Stomach smooth muscle (tissue), 2 donors: Measurements from ENCODE around the gene APBA3.

Experiments used
- H3K27ac ChIP-seq: one replicate; pipeline ENCODE4 v1.7.0; 2013; ENCODE audit warnings: mild to moderate bottlenecking, low read length, inconsistent platforms
- H3K27me3 ChIP-seq, 2 donors: one replicate each; pipeline ENCODE4 v1.7.0; 2013; ENCODE audit warnings: low read length in 2 of 2; ENCODE audit not compliant: insufficient read depth in 2 of 2, control insufficient read depth in 1 of 2
- H3K36me3 ChIP-seq, 2 donors: one replicate each; pipeline ENCODE4 v1.7.0; 2013; ENCODE audit warnings: low read length in 2 of 2; ENCODE audit not compliant: control insufficient read depth in 2 of 2, insufficient read depth in 2 of 2
- H3K4me1 ChIP-seq: one replicate; pipeline ENCODE4 v1.7.0; 2013; ENCODE audit warnings: low read length; ENCODE audit not compliant: control insufficient read depth, insufficient read depth
- H3K4me3 ChIP-seq, 2 donors: one replicate each; pipeline ENCODE4 v1.7.0; 2013; ENCODE audit warnings: low read length in 2 of 2
- H3K9ac ChIP-seq, 2 donors: one replicate each; pipeline ENCODE4 v1.7.0; 2013; ENCODE audit warnings: low read length in 2 of 2, mild to moderate bottlenecking in 1 of 2
- H3K9me3 ChIP-seq, 2 donors: one replicate each; pipeline ENCODE4 v1.7.0; 2013; ENCODE audit warnings: low read length in 2 of 2; ENCODE audit not compliant: control insufficient read depth in 2 of 2
- donor health status: healthy.
- donor health status: Pancreatic carcinoma.

The APBA3 gene

DNA sequence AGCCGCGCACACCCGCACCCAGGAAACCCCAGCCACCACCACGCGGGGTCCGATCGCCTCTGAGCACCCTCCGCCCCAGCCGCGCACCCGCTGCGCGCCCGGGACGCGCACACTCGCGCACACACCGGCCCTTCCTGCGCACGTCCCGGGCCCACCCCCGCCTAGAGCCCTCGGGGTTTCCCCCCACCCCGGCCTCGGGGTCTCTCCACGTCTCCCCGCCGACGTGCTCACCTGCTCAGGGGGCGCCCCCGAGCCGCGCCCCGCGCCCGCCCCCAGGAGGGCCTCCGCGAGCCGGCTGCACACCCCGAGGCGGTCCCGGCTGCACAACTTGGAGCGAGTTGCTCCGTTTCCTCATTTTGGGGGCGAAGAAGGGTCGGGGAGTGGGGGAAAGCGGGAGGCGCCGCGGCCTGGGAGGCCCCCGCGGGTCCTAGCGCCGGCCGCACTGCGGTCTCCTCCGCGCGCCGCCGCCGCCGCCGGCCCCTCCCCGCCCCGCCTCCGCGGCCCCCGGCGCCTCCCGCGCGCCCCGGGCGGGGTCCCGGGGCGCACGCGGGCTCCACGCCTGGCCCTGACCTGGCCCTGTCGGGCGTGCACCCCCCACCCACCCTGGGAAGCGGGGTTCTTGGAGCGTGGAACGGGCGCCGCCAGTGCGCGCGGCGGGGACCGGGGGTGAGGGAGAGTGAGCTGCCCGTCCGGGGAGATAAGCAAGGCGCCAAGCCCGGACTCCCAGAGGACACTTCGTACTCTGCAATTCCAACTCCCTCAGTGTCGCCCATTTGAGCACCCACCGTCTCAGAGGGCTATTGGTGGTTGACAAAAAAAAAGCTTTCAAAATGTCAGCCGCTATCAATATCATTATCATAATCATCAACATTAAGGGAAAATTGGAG, 24.7 kb upstream of the APBA3 start, which contains the start of gene MATK:
TSS of gene MATK (minus strand) at position 444 of the 887 bp plus-strand sequence. CDS start 1,246 bp downstream, outside the sequence.
- Histone ChIP-seq H3K27ac (no peak within 1 kb of the TSS), H3K9me3 (peaks cover 8 to 21% of the 10 kb centered on the region in 2 donors), H3K4me3 (peak within 1 kb of the TSS in 1 of 2 donors; percentile 22), H3K4me1 (no peaks in the 10 kb centered on the region), H3K27me3 (peaks cover 19 to 26% of the 10 kb centered on the region in 2 donors), H3K9ac (no peak within 1 kb of the TSS), H3K36me3 (no peaks in the 10 kb centered on the region)

DNA sequence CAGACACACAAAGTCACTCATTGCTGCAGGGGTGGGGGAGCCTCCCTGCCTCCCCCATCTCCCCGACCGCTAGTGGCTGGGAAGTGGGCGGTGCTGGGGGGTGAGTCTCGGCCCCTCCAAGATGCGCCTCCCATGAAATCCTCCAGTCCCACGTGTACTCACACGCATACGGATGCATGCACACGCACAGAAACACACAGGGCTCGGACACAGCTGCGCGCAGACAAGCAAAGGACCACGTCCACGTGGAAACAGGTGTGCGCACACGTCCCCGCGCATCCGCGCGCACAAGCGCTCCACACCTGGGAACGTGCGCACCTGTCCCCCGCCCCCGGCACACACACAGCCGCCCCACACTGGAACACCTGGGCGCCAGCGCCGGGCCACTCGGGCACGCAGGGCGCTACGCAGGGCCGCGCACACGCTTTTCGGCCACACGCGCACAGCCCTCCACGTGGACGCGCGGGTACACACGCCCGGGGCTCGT, 24.0 kb upstream of the APBA3 start:
- peaks cover 11 to 19% of the 10 kb centered on the region in 2 donors for H3K9me3 ChIP-seq
- H3K36me3 ChIP-seq: no peaks in the 10 kb centered on the region
- H3K9ac ChIP-seq: no peak overlapping the region
- peak overlapping the region in 1 of 2 donors; percentile 22 for H3K4me3 ChIP-seq
- no peaks in the 10 kb centered on the region for H3K4me1 ChIP-seq
- peaks cover 17 to 26% of the 10 kb centered on the region in 2 donors for H3K27me3 ChIP-seq
- no peak overlapping the region for H3K27ac ChIP-seq

DNA sequence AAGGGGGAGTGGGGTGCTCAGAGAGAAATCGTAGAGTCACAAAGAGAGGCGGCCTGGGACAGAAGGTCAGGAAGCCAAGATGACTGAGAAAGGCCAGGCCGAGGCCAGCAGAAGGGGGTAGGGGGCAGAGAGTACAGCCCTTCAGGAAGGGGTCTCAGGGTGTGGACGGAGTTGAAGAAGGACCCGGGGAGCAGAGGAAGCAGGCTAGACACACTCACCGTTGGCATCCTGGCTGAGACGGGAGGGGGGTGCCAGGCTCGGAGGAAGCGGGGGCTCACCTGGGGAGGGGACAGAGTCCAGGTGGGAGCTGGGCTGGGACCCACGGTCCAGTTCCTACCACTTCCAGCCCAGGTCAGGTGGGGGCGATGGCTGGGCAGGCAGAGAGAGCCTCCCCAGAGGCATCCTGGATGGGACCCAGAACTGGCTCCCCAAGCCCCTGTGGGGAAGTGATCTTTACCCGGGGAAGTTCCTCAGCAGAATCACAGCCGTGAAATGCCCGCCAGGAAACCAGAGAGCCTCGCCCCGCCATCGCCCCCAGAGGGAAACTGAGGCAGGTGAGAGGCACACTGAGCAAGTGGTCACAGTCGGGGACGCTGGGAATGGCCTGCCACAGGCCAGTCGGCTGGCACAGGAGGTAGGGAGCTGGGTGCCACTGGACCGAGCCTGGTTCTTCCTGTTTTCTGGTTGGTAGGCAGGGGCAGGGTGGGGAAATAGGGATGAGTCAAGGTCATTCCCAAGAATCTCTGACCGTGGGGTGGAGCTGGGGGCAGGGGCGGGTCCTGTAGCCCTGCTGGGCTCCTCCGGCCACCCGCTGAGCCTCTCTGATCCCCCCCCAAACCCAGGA, 23.3 kb upstream of the APBA3 start:
- Histone ChIP-seq H3K27ac (no peak overlapping the region), H3K9ac (no peak overlapping the region), H3K36me3 (no peaks in the 10 kb centered on the region), H3K4me3 (no peak overlapping the region), H3K27me3 (peaks cover 14 to 26% of the 10 kb centered on the region in 2 donors), H3K9me3 (peaks cover 11 to 17% of the 10 kb centered on the region in 2 donors), H3K4me1 (no peaks in the 10 kb centered on the region)

DNA sequence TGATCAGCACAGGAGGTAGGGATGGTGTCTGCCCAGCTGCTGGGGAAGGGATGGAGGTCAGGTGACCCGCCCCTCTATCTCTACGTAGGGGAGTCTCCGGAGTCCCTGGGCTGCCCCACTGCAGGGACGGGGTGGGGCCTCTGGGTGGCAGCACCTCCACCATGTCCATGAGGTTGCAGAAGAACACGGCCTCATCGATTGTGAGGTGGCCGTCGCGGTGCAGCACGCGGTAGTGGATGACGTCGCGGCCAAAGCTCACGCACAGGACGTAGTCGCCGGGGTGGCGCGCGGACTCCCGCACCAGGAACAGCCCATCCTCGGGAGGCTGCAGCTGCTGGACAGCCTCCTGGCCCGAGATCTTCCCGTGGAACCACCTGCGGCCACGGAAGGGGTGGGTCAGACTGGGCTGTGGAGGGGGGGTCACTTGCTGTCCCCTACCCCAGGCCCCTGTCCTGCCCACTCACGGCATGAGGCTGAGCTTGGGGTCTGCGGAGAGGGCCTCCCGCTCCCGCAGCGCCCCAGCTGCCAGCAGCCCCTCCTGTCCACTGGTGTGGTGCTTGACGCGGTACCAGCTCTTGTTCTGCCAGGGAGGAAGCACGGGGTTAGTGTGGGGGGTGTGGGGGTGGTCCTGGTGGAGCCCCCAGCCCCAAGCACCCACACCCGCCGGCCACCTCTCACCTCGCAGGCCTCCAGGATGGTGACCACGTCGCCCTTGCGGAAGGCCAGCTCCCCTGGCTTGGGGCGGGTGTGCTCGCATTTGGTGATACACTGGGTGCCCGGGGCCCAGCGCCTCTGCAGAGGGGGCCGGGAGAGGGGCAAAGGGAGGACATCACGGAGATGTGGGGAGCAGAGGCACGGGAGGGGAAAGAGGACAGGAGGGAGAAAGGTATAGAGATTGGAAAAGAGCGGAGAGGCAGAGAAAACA, 22.4 kb upstream of the APBA3 start:
- Histone ChIP-seq H3K9me3 (peaks cover 11 to 17% of the 10 kb centered on the region in 2 donors), H3K4me1 (no peaks in the 10 kb centered on the region), H3K36me3 (no peaks in the 10 kb centered on the region), H3K4me3 (no peak overlapping the region), H3K27ac (no peak overlapping the region), H3K27me3 (peaks cover 14 to 26% of the 10 kb centered on the region in 2 donors), H3K9ac (no peak overlapping the region)

DNA sequence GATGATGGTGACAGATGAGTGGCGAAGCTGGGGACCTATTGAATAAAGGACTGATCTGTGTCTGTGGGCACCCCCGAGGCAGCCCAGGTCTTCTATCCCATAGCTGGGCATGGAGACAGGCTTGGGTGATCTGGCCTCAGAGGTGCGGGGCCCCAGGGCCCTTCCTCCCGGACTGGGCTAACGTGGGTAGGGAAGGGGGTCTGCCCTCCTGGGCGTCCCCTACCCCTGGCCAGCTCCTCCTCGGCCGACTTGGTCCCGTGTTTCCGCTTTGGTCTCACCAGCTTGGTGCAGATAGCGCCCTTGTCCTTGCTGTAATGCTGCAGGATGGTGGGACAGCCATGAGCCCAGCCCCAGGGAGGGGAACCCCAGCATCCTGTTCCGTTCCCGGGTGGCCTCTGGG, 21.4 kb upstream of the APBA3 start:
- H3K27ac ChIP-seq: no peak overlapping the region
- H3K9me3 ChIP-seq: peaks cover 11 to 17% of the 10 kb centered on the region in 2 donors
- no peak overlapping the region for H3K4me3 ChIP-seq
- peaks cover 14 to 26% of the 10 kb centered on the region in 2 donors for H3K27me3 ChIP-seq
- H3K9ac ChIP-seq: no peak overlapping the region
- no peaks in the 10 kb centered on the region for H3K4me1 ChIP-seq
- H3K36me3 ChIP-seq: no peaks in the 10 kb centered on the region

DNA sequence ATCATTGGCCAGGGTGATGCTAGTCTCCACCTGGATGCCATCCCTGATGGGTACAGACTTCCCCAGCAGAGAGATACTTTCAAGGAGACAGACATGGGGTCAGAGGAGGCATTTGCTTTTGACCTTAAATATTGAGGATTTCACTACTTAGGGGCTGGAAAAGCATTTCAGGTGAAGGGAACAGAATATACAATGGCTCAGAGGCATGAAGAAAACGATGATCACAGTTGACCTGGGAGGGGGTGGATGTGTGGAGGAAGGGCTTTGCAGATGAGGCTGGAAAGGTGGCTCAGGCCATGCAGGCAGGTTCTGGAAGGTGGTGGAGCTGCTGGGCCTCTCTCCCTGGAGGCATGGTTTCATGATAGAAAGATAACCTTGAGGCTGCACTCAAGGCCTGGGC, 20.8 kb upstream of the APBA3 start:
- Histone ChIP-seq H3K27ac (no peak overlapping the region), H3K27me3 (peaks cover 14 to 26% of the 10 kb centered on the region in 2 donors), H3K36me3 (no peaks in the 10 kb centered on the region), H3K4me3 (no peak overlapping the region), H3K4me1 (no peaks in the 10 kb centered on the region), H3K9ac (no peak overlapping the region), H3K9me3 (peaks cover 11 to 17% of the 10 kb centered on the region in 2 donors)

DNA sequence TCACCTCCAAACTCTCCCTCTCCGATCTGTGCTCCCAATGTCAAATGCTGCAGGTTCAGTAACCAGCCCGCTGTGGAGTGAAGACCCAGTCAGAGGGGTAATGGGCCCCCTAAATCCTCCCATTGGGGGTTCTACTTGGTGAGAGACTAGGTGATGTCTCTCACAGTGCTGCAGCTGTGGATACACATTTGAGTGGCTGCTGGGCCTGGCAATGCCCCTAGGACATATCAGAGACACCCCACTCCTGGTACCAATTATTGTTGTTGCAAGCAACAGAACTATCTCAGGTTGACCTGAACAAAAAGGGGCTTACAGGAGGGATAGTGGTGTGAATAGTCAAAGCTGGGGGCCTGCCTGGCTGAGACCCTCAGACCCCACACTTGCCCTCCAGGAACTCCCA, 20.1 kb upstream of the APBA3 start:
- Histone ChIP-seq H3K27ac (no peak overlapping the region), H3K9ac (no peak overlapping the region), H3K9me3 (peaks cover 11 to 17% of the 10 kb centered on the region in 2 donors), H3K36me3 (no peaks in the 10 kb centered on the region), H3K27me3 (peaks cover 14 to 26% of the 10 kb centered on the region in 2 donors), H3K4me3 (no peak overlapping the region), H3K4me1 (no peaks in the 10 kb centered on the region)

DNA sequence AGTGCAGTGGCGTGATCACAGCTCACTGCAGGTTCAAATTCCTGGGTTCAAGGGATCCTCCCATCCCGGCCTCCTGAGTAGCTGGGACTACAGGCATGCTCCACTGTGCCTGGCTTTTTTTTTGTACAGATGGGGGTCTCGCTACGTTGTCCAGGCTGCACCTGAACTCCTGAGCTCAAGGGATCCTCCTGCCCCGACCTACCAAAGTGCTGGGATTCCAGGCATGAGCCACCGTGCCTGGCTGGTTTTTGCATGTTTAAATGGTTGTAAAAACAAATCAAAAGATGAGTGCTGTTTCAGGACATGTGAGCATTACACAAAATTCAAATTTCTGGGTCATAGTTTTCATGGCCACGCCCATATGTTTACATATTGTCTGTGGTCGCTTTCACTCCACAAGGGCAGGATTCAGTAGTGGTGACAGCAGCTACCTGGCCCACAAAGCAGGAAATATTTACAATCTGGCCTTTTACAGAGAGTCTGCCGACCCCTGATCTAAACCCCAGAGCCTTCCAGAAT, 19.4 kb upstream of the APBA3 start:
- Histone ChIP-seq H3K36me3 (no peaks in the 10 kb centered on the region), H3K9ac (no peak overlapping the region), H3K4me1 (no peaks in the 10 kb centered on the region), H3K27ac (no peak overlapping the region), H3K4me3 (no peak overlapping the region), H3K9me3 (peaks cover 11 to 17% of the 10 kb centered on the region in 2 donors), H3K27me3 (peaks cover 14 to 24% of the 10 kb centered on the region in 2 donors)

DNA sequence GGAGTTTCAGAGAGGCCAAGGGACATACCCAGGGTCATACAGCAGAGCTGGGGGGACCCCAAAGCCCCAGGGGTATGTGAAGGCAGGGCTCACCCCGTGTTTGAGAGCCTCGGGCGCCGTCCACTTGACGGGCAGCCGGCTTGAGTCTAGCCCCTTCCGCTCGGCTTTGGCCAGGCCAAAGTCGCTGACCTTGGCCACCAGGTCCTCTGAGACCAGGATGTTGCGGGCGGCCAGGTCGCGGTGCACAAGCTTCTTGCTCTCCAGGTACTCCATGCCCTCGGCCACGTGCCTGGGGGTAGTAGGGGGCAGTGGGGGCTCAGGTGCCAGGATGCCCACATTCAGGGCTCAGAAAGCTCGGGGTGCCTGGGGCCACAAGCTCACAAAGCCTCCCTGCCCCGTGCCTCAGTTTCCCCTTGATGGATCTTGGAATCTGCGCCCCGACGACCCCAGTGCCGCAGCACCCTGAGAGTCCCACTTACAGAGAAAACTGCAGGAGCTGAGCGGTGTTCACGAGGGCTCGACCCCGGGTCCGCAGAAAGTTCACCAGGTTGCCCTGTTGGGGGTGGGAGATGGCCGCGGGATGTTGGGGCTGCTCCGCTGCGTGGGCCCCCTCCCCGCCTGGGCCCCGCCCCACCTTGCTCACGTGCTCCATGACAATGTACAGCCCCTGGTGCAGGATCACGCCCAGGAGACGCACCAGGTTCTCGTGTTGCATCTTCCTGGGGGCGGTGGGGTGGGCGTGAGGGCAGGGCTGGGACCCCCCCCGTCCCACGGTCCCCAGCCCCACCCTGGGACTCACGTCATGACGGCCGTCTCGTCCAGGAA, 17.6 kb upstream of the APBA3 start:
- H3K4me3 ChIP-seq: no peak overlapping the region
- peaks cover 4 to 9% of the 10 kb centered on the region in 2 donors for H3K27me3 ChIP-seq
- no peaks in the 10 kb centered on the region for H3K36me3 ChIP-seq
- H3K4me1 ChIP-seq: no peaks in the 10 kb centered on the region
- no peak overlapping the region for H3K27ac ChIP-seq
- peaks cover 11 to 17% of the 10 kb centered on the region in 2 donors for H3K9me3 ChIP-seq
- no peak overlapping the region for H3K9ac ChIP-seq
